Middle frontal gyrus (tissue), 1 donor: ENCODE data around the gene PPP2R2C.

ENCODE experiments used
- DNase-seq: peaks from one replicate; pipeline ENCODE4 v3.0.0-alpha.2; 2015; ENCODE audit warnings: low spot score; ENCODE audit errors: extremely low spot score

PPP2R2C gene

GRCh38 chr4:6449746-6450369, 22.6 kb downstream of the PPP2R2C start:
- DNase-seq = no peak

GRCh38 chr4:6449335-6449734, 23.1 kb downstream of the PPP2R2C start:
- DNase-seq = no peak

GRCh38 chr4:6448476-6449170, 23.8 kb downstream of the PPP2R2C start:
- no peak for DNase-seq

GRCh38 chr4:6447672-6448171, 24.7 kb downstream of the PPP2R2C start:
- DNase-seq = no peak

- DNase-seq = no peak
These were observed 25.6 kb downstream of the PPP2R2C start for GRCh38 chr4:6446538-6447451.

GRCh38 chr4:6446130-6446482, 26.3 kb downstream of the PPP2R2C start:
- no peak for DNase-seq

- no peak for DNase-seq
These were observed 26.8 kb downstream of the PPP2R2C start for GRCh38 chr4:6445403-6446129.

GRCh38 chr4:6444582-6444981, 27.8 kb downstream of the PPP2R2C start:
- DNase-seq = no peak

- no peak for DNase-seq
These were observed 29.1 kb downstream of the PPP2R2C start for GRCh38 chr4:6443035-6444023.

GRCh38 chr4:6442555-6442954, 29.9 kb downstream of the PPP2R2C start:
- no peak for DNase-seq

GRCh38 chr4:6441758-6442157, 30.7 kb downstream of the PPP2R2C start:
- DNase-seq = no peak

- no peak for DNase-seq
These were observed 31.2 kb downstream of the PPP2R2C start for GRCh38 chr4:6441202-6441582.

- no peak for DNase-seq
These were observed 31.8 kb downstream of the PPP2R2C start for GRCh38 chr4:6440506-6441201.

GRCh38 chr4:6439120-6439762, 33.2 kb downstream of the PPP2R2C start:
- DNase-seq = no peak

GRCh38 chr4:6437826-6438238, 34.6 kb downstream of the PPP2R2C start:
- DNase-seq = no peak

GRCh38 chr4:6435010-6435409, 37.4 kb downstream of the PPP2R2C start:
- DNase-seq = no peak

GRCh38 chr4:6430927-6431326, 41.5 kb downstream of the PPP2R2C start:
- DNase-seq = no peak

GRCh38 chr4:6427439-6428090, 44.8 kb downstream of the PPP2R2C start:
- no peak for DNase-seq
